ENCODE data around the gene CAPRIN1. TPM values are rescaled to one million over a fixed set of nuclear protein-coding genes. Genes with fewer than 3 reads are reported as not detected.

The CAPRIN1 gene
- total and polyA plus RNA-seq, 10 of the 15 experiments (the other 5 are each of a cell fraction or from before 2014, with no cell fraction given), result 50.4 to 228 (median 191) TPM

- whole genome bisulfite sequencing (ENCODE audit: insufficient coverage, insufficient replicate concordance, low lambda C conversion rate, missing lambda C conversion rate), result 79% methylated on average over 10 of the region's 10 CpGs
- ChIA-PET SMC1A (ENCODE audit: uncharacterized antibody, unreplicated experiment) (interaction anchor here (0.6 to 1.6 kb wide), 3 partner anchors 10 to 338 kb away, joined by 3 to 4 read pairs (median 3); no protein-coding TSS in a partner anchor), CTCF (no interaction called here)
- TF ChIP-seq CTCF (IDR thresholded peaks at IDR 0.05 in 2 of 3, conservative IDR thresholded peaks at IDR 0.05 in 1 of 3; ENCODE audit: control insufficient read depth in 2 of 3, extremely low read depth in 1 of 3, insufficient read depth in 1 of 3, low read depth in 3 of 3, low read length in 3 of 3), result no peak
- TF ChIP-seq SP1 (IDR thresholded peaks at IDR 0.05; ENCODE audit: low read depth, low read length), result no peak
- no peak for TF ChIP-seq BCL3 (IDR thresholded peaks at IDR 0.05; ENCODE audit: borderline replicate concordance, insufficient read depth, low read depth, low read length, poor library complexity, severe bottlenecking)
- no peak for TF ChIP-seq LARP7 (IDR thresholded peaks at IDR 0.05)
- no peak for TF ChIP-seq ATF2 (IDR thresholded peaks at IDR 0.05; ENCODE audit: low read length)
- TF ChIP-seq ATF7 (IDR thresholded peaks at IDR 0.05; ENCODE audit: low read depth), result no peak
- TF ChIP-seq PKNOX1 (IDR thresholded peaks at IDR 0.05), result no peak
- no peak for TF ChIP-seq KAT2A (conservative IDR thresholded peaks at IDR 0.05; ENCODE audit: control insufficient read depth, low read depth, low read length)
- no peak for TF ChIP-seq CBX3 (IDR thresholded peaks at IDR 0.05; ENCODE audit: borderline replicate concordance, low read depth)
- no peak for TF ChIP-seq EZH2 (IDR thresholded peaks at IDR 0.05; ENCODE audit: borderline replicate concordance, control insufficient read depth, low read depth, low read length)
- TF ChIP-seq MLLT1 (IDR thresholded peaks at IDR 0.05), result no peak
- TF ChIP-seq NR2C2 (IDR thresholded peaks at IDR 0.05; ENCODE audit: borderline replicate concordance, control insufficient read depth, insufficient read length, low read depth), result no peak
- no peak for TF ChIP-seq CBFB (IDR thresholded peaks at IDR 0.05; ENCODE audit: low read depth)
Observed at GRCh38 chr11:34027516-34028408, 23.8 kb upstream of the CAPRIN1 start.

More at GRCh38 chr11:34027516-34028408, 23.8 kb upstream of the CAPRIN1 start:
- Histone ChIP-seq H3K27ac (ENCODE audit: control insufficient read depth, insufficient read depth) (no peak overlapping the region), H4K20me1 (ENCODE audit: control insufficient read depth, insufficient read depth) (no peaks in the 10 kb centered on the region), H3K4me1 (ENCODE audit: control insufficient read depth, insufficient read depth, low read length) (no peaks in the 10 kb centered on the region), H3K36me3 (ENCODE audit: control insufficient read depth in 2 of 2, insufficient read depth in 2 of 2, low read length in 1 of 2) (no peaks in the 10 kb centered on the region), H2AFZ (ENCODE audit: control insufficient read depth, low read depth, low read length) (no peak overlapping the region), H3K9me3 (replicated peaks; ENCODE audit: control insufficient read depth, insufficient read depth, low read length) (no peaks in the 10 kb centered on the region), H3K79me2 (ENCODE audit: control insufficient read depth, insufficient read depth, low read length) (no peaks in the 10 kb centered on the region), H3K27me3 (replicated peaks in 1 of 2; ENCODE audit: control insufficient read depth in 2 of 2, insufficient read depth in 2 of 2, low read length in 1 of 2) (no peaks in the 10 kb centered on the region), H3K4me3 (no peak overlapping the region), H3K9ac (ENCODE audit: control insufficient read depth, insufficient read depth, low read length) (no peak overlapping the region), H3K4me2 (ENCODE audit: control insufficient read depth, insufficient read depth) (no peak overlapping the region)
- BruUV-seq (replicated peaks), result no TSS peak
- intact Hi-C loops (cut with micrococcal nuclease; ENCODE audit: unreplicated experiment), result no loop called here
- no peak for FAIRE-seq
- DNase-seq (ENCODE audit: low read depth, low spot score), result no peak
- RAD21 ChIA-PET (ENCODE audit: unreplicated experiment), result no interaction called here
- in situ Hi-C loops (cut with MboI), result no loop called here
- POLR2A ChIA-PET, result interaction anchor here (0.6 kb wide), 1 partner anchor 396 kb away, joined by 5 read pairs; no protein-coding TSS in a partner anchor
- ATAC-seq, result no peak

Data from GM12878 (cell line).